ENCODE results near the gene BMF. TPM values are rescaled to one million over a fixed set of nuclear protein-coding genes. Genes with fewer than 3 reads are reported as not detected.
A peak's percentile ranks its signal among the peaks of the same experiment; 100 is the strongest.

The BMF gene
- total and polyA plus RNA-seq, 2 experiments from 2014 or later = 0.40 to 1.1 TPM

DNA sequence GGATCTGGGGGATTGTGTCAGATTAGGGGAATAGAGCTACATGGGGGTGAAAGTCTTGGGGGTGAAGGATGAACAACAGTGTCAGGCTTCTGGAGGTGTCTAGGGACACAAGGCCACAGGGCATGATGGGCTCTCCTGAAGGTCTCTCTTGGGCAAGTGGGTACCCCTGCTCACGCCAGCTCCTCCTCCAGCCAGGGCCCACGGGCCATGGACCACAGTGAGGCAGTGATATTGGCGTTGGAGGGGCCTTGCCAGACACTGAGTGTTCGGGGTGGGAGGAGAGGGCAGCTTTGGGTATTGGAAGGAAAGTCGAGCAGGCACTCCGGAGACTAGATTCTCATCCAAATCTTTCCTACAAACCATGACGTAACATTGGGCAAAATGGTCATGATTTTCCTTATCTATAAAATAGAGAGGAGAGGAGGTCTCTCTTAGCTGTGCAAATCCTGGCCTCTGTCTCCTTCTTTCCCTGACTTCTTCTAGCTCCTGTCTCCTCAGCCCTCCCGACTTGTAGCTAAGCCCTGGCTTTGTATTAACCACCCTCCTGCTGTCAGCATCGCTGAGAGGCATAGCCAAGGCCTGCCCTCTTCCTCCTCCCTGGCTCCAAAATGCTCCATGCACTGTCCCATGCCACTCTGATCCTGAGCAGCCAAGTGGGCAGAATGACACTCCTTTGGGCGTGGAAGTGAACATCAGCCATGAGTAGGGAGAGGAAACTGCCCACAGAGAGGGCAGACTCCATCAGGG is 45.7 kb downstream of the BMF start:
- Histone ChIP-seq H3K4me2 (ENCODE audit: unreplicated experiment) (peak overlapping the region; percentile 26), H2AFZ (peak overlapping the region; percentile 65), H3K79me2 (ENCODE audit: insufficient read depth) (no peaks in the 10 kb centered on the region), H3F3A (ENCODE audit: insufficient read depth) (peaks cover 14% of the 10 kb centered on the region), H3K9me2 (ENCODE audit: insufficient read depth) (no peaks in the 10 kb centered on the region), H3K27me3 (replicated peaks; ENCODE audit: insufficient read depth) (no peaks in the 10 kb centered on the region), H3K4me3 (no peak overlapping the region), H3K36me3 (ENCODE audit: low read depth) (no peaks in the 10 kb centered on the region), H3K9me3 (ENCODE audit: low read depth) (no peaks in the 10 kb centered on the region), H3K9ac (no peak overlapping the region; the same call in 1 of the 2 replicates), H3K27ac (peak overlapping the region; percentile 64), H3K4me1 (ENCODE audit: insufficient read depth) (peaks cover 32% of the 10 kb centered on the region), H4K20me1 (ENCODE audit: insufficient read depth) (no peaks in the 10 kb centered on the region)
- WGBS, 2 experiments (ENCODE audit: low coverage in 1 of 2, low lambda C conversion rate in 2 of 2, missing lambda C conversion rate in 2 of 2) = 46 to 47% methylated on average over 10 of the region's 10 CpGs
- no peak for TF ChIP-seq EZH2phosphoT487 (IDR thresholded peaks at IDR 0.05; ENCODE audit: insufficient read depth, low read depth)
- TF ChIP-seq EZH2 (IDR thresholded peaks at IDR 0.05; ENCODE audit: insufficient read depth, poor library complexity, severe bottlenecking) = no peak
- DNase-seq = no peak
- in situ Hi-C loops (cut with MboI) = no loop called here

DNA sequence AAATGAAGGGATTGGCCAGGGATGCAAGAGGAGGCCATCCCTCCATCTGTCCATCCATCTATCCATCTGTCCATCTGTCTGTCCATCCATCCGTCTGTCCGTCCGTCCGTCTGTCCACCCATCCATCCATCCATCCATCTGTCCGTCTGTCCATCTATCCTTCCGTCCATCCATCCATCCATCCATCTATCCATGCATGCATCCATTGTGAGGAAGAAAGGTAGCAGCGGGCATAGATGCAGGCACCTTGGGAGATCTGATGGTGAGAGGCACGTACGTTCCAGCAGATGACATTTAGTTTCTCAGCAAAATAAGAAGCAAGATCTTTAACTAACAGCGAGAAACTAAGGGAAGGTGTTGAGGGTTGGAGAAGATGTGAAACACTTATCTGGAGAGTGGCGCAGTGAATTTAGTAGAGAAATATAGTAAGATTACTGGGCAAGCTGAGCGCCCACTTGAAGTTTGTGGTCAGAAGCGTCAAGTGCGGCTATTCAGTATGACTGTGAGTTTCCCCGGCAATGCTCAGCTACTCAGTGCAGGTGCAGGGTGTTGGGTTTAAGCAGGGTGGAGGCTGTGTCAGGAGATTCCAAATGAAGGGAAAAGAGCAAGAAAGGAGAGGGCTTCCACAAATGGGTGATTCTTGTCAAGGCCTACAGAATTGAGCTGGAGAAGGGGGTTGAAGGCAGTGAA is 47.3 kb downstream of the BMF start:
- Histone ChIP-seq H3K36me3 (ENCODE audit: low read depth) (no peaks in the 10 kb centered on the region), H3K4me3 (no peak overlapping the region), H2AFZ (no peak overlapping the region), H3K79me2 (ENCODE audit: insufficient read depth) (no peaks in the 10 kb centered on the region), H3F3A (ENCODE audit: insufficient read depth) (peaks cover 14% of the 10 kb centered on the region), H3K9me2 (ENCODE audit: insufficient read depth) (no peaks in the 10 kb centered on the region), H3K27me3 (replicated peaks; ENCODE audit: insufficient read depth) (no peaks in the 10 kb centered on the region), H3K4me2 (ENCODE audit: unreplicated experiment) (no peak overlapping the region), H3K9ac (no peak overlapping the region), H3K9me3 (ENCODE audit: low read depth) (no peaks in the 10 kb centered on the region), H3K4me1 (ENCODE audit: insufficient read depth) (peaks cover 32% of the 10 kb centered on the region), H4K20me1 (ENCODE audit: insufficient read depth) (no peaks in the 10 kb centered on the region), H3K27ac (no peak overlapping the region)
- WGBS, 2 experiments (ENCODE audit: low coverage in 1 of 2, low lambda C conversion rate in 2 of 2, missing lambda C conversion rate in 2 of 2) = 89 to 92% methylated on average over 15 of the region's 15 CpGs
- in situ Hi-C loops (cut with MboI) = no loop called here
- TF ChIP-seq EZH2phosphoT487 (IDR thresholded peaks at IDR 0.05; ENCODE audit: insufficient read depth, low read depth) (no peak), EZH2 (IDR thresholded peaks at IDR 0.05; ENCODE audit: insufficient read depth, poor library complexity, severe bottlenecking) (no peak)
- DNase-seq = no peak

DNA sequence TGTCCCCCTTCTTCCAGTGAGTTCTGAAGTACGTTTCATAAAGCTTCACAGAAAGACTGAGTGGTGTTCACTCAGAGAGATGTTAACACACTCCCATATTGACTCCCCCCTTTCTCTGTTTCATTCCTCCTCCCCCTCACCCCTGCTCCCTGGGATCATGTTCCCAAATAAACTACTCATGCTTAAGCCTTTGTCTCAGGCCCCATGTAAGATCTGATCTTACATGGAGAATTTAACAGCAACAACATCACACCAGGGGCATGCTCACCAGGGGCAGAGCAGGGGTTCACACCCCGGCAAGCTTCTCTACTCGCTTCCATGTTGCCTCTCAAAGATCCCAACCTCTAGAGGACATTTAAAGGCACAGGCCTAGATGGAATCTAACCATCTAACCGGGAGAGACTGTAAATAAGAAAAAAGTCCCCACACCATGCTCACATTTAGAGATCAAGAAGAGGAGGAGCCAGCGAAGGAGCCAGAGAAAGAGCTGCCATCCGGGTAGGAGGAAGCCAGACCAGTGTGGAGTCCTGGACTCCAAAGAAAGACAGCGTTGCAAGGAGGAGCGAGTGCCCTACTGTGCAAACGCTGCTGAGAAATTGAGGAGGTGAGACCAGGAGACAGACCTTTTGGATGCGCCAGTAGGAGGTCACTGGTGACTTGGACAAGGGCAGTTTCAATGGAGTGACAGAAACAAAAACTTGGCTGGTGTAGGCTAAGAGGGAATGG is 48.3 kb downstream of the BMF start:
- H3K4me1 ChIP-seq (ENCODE audit: insufficient read depth) = peaks cover 33% of the 10 kb centered on the region
- no peak overlapping the region for H3K4me2 ChIP-seq (ENCODE audit: unreplicated experiment)
- no peak overlapping the region for H2AFZ ChIP-seq
- H3K27ac ChIP-seq = no peak overlapping the region
- H3K4me3 ChIP-seq = no peak overlapping the region
- no peaks in the 10 kb centered on the region for H3K79me2 ChIP-seq (ENCODE audit: insufficient read depth)
- H3K27me3 ChIP-seq (replicated peaks; ENCODE audit: insufficient read depth) = no peaks in the 10 kb centered on the region
- 87 to 88% methylated on average over 10 of the region's 10 CpGs for WGBS, 2 experiments (ENCODE audit: low coverage in 1 of 2, low lambda C conversion rate in 2 of 2, missing lambda C conversion rate in 2 of 2)
- no peaks in the 10 kb centered on the region for H3K9me2 ChIP-seq (ENCODE audit: insufficient read depth)
- no peak for TF ChIP-seq EZH2phosphoT487 (IDR thresholded peaks at IDR 0.05; ENCODE audit: insufficient read depth, low read depth)
- TF ChIP-seq EZH2 (IDR thresholded peaks at IDR 0.05; ENCODE audit: insufficient read depth, poor library complexity, severe bottlenecking) = no peak
- no peaks in the 10 kb centered on the region for H3K36me3 ChIP-seq (ENCODE audit: low read depth)
- H3F3A ChIP-seq (ENCODE audit: insufficient read depth) = peaks cover 14% of the 10 kb centered on the region
- H3K9me3 ChIP-seq (ENCODE audit: low read depth) = no peaks in the 10 kb centered on the region
- H4K20me1 ChIP-seq (ENCODE audit: insufficient read depth) = no peaks in the 10 kb centered on the region
- in situ Hi-C loops (cut with MboI) = no loop called here
- DNase-seq = no peak
- no peak overlapping the region for H3K9ac ChIP-seq

DNA sequence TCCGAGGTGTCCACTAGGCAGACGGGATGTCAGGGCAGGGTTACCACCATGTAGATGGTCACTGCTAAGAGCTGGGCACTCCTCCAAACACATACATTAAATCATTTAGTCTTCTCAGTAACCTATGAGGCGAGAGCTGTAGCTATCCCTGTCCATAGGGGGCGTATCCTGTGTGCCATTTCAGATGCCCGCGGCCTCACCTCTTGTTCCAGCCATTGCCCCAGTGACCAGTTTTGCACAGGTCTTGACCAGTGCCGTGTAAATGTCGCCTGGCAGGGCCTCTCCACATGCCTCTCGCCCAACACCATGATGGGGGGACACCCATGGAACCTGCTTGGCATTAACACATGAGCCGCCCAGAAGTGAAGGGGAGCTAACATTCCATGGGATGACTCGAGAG is 48.9 kb downstream of the BMF start:
- H3K4me3 ChIP-seq = no peak overlapping the region
- TF ChIP-seq EZH2phosphoT487 (IDR thresholded peaks at IDR 0.05; ENCODE audit: insufficient read depth, low read depth) (no peak), EZH2 (IDR thresholded peaks at IDR 0.05; ENCODE audit: insufficient read depth, poor library complexity, severe bottlenecking) (no peak)
- no peak overlapping the region for H3K4me2 ChIP-seq (ENCODE audit: unreplicated experiment)
- DNase-seq = no peak
- H3K9me3 ChIP-seq (ENCODE audit: low read depth) = no peaks in the 10 kb centered on the region
- no peaks in the 10 kb centered on the region for H3K27me3 ChIP-seq (replicated peaks; ENCODE audit: insufficient read depth)
- WGBS, 2 experiments (ENCODE audit: low coverage in 1 of 2, low lambda C conversion rate in 2 of 2, missing lambda C conversion rate in 2 of 2) = 96 to 97% methylated on average over 11 of the region's 11 CpGs
- no peak overlapping the region for H3K27ac ChIP-seq
- peaks cover 12% of the 10 kb centered on the region for H3F3A ChIP-seq (ENCODE audit: insufficient read depth)
- H3K9ac ChIP-seq = no peak overlapping the region
- H2AFZ ChIP-seq = no peak overlapping the region
- in situ Hi-C loops (cut with MboI) = no loop called here
- no peaks in the 10 kb centered on the region for H3K79me2 ChIP-seq (ENCODE audit: insufficient read depth)
- no peaks in the 10 kb centered on the region for H4K20me1 ChIP-seq (ENCODE audit: insufficient read depth)
- H3K4me1 ChIP-seq (ENCODE audit: insufficient read depth) = peaks cover 37% of the 10 kb centered on the region
- no peaks in the 10 kb centered on the region for H3K9me2 ChIP-seq (ENCODE audit: insufficient read depth)
- no peaks in the 10 kb centered on the region for H3K36me3 ChIP-seq (ENCODE audit: low read depth)
